HG03159 (cell line): ENCODE data around the gene E2F1.

ENCODE experiments used
- ATAC-seq: cut with Tn5 transposase; IDR thresholded peaks from one replicate; pipeline ENCODE4 v1.9.1; 2021; ENCODE audit warnings: mild to moderate bottlenecking, moderate library complexity; ENCODE audit not compliant: unreplicated experiment

E2F1 gene

DNA sequence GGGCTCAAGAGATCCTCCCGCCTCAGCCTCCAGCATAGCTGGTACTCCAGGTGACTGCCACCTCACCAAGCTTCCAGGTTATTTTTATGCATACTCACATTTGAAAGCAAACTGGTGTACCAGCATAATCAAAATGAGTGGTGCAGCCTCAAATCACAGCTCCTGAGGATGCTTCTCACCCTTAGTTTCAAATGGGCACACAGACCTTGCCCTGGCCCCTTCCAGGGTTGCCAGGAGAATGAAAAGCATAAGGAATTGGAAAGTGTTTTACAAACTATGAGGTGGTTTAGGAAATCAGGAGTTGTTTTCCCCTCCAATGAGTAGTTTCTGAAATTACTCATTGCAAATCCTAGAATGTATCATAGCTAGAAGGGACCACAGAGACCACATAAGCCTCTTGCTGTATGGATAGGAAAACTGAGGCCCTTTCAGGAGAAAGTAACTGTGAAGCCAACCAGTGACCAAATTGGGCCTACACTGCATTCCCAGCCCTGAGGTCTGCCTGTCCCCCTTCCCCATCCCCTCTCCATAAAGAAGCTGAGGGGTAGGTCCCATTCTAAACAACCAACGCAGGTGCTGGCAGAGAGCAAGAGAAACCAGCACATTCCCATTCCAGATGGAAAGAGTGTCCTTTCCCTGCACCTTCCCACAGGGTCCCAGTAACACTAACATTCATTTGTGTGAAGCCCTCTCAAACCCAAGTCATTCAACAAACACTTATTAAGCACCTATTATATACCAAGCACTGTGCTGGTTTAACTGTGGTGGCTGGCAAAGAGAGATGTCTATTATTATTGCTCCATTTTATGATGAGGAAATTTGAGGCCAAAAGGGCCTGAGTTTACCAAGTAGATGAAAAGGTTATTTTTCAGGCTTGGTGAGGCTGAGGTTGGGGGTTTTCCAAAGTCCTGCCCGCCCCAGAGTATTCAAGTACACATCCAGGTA, 2.1 kb upstream of the E2F1 start:
- no peak for ATAC-seq

DNA sequence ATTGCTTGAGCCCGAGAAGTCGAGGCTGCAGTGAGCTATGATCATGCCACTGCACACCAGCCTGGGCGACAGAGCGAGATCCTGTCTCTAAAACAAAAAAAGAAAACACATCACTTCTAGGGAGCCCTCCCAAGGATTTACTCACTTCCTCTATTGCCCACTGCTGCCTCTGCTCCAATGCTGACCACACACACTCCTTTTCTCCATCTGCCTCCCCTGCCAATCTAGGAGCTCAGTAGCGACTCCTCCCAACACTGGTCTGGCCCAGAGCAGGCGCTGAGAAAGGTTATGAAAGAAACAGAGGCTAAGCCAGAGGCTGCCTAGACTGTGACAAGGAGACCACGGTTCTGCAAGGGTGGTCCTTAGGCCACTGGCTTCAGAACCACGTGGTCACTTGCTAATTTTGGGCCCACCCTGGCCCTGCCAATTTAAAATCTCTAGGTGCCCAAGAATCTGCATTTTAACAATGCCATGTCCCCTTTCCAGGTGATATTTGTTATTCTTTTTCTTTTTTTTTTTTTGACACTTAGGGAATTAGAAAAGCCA, 1.3 kb upstream of the E2F1 start:
- ATAC-seq, result no peak

- no peak for ATAC-seq
These were observed 790 bp upstream of the E2F1 start for GRCh38 chr20:33686984-33687366.

DNA sequence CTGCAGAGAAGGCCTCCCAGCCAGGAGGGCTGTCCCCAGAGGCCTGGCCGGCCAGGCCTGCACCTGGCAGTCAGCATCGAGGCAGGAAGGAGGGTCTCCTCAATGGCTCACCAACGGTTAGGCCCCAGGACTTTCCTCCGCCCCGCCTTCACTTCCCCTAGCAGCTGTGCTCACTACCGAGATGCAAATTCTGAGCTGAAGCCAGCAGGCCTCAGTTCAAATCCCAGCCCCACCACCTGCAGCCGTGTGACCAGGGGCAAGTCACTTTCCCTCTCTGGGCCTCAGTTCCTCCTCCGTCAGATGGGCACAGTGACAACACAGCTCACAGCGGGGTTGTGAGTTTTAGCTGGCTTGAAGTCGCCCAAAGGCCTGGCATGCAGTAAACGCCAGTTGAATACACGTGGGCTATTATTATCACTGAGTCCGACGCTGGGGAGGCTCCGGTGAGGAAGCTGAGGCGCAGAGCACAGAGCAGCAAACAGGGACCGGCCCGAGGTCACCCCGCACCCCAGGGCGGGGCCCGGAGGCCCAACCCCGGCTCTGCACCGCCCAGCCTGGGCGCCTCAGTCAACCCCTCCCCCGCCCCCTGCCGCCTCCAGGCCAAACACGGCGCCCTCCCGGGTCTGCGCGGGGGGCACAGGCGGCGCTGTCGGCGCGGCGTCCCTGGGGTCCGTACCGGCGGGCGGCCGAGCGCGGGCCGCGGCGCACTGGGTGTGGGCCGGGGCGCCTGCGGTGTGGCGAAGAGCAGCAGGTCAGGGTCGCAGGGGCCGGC, 671 bp downstream of the E2F1 start:
- peak; percentile 33 for ATAC-seq

DNA sequence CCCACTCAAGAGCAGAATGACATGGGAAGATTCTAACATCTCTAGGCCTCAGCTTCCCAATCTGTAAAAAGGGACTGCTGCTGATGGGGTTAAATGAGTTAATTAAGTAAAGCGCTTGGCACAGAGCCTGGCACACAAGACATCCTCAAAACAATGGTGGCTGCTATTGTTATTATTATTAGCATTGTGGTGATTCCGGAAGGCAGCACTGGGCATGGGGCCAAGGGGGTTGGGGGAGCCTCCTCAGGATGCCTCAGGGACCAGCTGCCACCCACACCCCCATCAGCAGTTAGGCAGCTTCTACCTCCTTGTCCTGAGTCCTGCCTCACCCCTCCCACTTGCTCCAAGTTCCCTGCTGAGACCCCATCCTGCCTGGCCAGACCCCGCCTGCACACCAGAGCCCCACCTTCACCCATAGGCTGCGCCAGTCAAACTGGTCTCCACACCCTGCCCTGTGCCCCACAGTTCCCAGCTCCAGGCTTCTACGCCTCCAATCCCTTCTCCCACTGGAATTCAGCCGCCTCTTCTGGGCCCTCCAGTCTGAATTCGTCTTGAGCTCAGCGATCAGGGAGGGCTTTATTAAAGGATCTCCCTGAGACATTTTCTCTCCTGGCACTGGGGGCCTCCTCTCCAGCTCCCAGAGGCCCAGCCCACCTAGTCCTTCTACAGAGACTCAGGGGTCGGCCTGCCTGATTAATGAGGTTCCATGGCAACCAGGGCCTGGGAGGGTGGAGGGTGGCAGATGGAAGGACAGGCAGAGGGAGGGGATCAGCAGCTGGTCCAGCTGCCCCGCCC, 1.5 kb downstream of the E2F1 start:
- no peak for ATAC-seq

DNA sequence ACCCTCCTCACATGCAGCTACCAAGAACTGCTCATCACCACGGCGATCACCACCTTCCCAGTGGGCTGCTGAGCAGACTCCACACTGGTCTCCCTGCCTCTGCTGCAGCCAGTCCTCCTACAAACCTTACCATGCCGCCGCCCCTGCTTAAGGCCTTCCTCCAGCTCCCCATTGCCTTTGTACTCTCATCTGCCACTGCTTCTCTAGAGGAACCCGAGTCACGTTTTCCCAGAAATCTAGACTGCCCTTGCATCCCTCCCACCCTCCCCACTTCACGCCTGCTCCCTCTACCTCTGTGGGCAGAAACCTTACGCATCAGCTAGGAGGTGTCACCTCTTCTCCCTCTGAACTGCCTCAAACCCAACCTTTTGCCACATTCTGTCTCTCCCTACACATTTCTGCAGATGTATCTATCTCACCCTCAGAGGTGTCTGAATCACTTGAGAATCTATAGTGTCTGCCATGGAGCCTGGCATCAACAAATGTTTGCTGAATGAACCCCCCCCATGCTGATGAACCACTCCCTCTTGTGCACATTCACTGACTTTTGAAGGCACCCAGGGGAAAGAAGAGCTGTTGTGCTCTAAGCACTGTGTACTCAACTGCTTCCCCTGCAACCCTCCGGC, 4.3 kb downstream of the E2F1 start:
- ATAC-seq, result no peak

GRCh38 chr20:33681288-33681687, 4.9 kb downstream of the E2F1 start:
- ATAC-seq, result no peak

- no peak for ATAC-seq
These were observed 5.5 kb downstream of the E2F1 start for GRCh38 chr20:33680686-33681085.

- no peak for ATAC-seq
These were observed 6.3 kb downstream of the E2F1 start for GRCh38 chr20:33679758-33680485.

GRCh38 chr20:33677991-33678702, 8.0 kb downstream of the E2F1 start:
- no peak for ATAC-seq

DNA sequence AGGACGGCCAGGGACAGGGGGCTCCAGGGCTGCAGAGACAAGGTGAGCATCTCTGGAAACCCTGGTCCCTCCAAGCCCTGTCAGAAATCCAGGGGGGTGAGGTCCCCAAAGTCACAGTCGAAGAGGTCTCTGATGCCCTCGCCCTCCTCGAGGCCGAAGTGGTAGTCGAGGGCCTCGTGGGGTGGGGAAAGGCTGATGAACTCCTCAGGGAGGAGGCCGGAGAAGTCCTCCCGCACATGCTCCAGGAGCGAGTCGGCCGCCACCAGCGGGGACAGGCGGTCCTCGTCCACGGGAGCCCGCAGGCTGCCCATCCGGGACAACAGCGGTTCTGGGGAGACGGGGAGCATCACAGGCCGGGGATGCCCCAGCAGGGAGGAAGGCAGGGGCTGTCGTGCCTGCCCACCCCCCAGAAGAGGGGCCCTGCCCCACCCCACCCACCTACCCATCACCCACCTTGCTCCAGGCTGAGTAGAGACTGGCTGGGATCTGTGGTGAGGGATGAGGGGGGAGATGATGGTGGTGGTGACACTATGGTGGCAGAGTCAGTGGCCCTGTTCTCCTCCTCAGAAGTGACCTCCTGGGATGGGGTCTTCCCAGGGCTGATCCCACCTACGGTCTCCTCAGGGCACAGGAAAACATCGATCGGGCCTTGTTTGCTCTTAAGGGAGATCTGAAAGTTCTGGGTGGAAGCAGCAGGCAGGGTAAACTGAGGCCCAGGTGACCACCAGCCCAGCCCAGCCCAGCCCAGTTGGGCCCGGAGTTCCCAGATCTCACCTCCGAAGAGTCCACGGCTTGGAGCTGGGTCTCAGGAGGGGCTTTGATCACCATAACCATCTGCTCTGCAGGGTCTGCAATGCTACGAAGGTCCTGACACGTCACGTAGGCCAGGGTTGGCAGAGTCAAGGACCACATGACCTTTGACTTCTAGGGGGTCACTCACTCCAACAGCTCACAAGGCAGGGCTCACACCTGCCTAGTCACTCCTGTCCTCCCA, 9.2 kb downstream of the E2F1 start:
- ATAC-seq, result no peak

GRCh38 chr20:33676121-33676520, 10.1 kb downstream of the E2F1 start:
- no peak for ATAC-seq

DNA sequence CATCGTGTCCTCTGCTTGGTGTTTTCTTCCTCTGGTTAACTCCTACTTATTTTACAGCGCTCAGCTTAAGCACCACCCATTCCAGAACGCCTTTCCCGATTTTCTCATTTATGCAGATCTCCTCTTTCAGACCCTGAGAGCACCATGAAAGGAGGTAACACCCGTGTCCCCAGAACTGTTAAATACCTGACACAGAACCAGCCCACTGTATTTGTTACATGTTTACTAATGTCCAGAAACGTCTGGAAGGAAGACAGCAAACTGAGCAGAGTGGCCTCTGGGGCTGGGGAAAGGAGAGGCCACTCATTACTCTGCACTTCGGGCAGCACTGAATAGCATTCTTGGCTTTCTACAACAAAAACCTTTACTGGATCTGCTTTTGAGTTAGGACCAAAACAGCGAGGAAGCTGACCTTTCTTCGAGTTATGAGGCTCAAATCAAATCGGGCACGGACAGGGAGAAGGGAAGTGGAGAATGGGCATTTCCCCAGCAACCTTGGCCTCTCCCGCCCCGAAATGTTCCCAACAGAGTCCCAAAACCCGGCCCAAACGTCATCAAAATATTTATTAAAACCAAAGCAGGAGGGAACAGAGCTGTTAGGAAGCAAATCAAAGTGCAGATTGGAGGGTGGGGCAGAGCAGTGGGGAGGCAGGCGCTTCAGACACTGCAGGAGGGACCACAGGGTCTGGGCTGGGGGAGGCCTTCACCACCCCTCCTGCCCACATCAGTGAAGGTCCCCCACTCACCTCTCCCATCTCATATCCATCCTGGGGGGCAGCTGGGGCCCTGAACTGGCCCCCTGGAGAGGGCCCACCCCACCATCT, 10.8 kb downstream of the E2F1 start:
- ATAC-seq, result no peak

GRCh38 chr20:33674294-33675135, 11.7 kb downstream of the E2F1 start, which contains the start of gene NECAB3:
TSS of gene NECAB3 (minus strand) at chr20:33674428. CDS start at chr20:33674352, 76 bp downstream.
- ATAC-seq, result peak; percentile 58

DNA sequence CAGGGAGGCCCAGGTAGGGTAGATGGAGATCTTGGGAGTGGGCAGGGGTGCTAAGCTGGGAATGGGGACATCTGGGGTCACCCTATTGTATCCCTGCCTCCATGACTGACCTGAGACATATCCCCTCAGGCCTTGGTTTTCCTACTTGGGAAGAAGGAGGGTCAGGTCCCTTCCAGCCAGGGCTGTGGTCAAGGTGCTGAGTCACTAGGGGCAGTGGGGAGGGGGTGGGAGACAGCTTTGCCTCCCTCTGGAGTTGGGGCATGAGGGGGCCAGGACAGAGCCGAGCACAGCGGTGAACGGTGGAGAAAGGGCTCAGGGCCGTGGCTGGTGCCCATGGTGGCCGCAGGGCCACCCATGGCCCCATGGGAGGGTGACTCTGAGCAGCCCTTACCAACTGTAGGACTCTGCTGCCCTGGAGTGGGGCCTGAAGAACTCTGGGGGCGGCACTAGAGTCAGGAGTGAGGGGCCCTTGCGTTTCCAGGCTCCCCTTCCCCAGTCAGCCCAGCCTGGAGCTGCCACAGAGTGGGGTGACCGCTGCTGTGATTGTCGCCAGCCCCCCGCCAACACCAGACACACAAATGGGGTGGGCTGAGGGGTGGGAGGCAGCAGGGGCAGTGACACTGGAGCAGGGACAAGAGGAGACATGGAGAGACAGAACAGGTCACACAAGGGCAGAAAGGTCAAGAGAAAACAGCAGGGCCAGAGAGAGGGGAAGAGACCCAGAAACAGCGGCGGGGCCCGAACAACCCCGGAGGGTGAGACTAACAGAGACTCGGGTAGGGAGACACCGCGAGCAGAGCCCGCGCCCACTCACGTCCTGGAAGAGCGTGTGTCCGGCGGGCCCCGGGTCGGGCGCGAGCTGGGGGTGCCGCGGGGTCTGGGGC, 12.5 kb downstream of the E2F1 start:
- ATAC-seq, result peak; percentile 37
